ENCODE results near the gene TRIO. TPM values are rescaled to one million over a fixed set of nuclear protein-coding genes. Genes with fewer than 3 reads are reported as not detected.

The TRIO gene
- total RNA-seq, 1 experiment from 2014 or later, result 88.8 TPM

- ChIA-PET CTCF (interaction anchor here (0.9 to 1.7 kb wide), 8 partner anchors 9 to 240 kb away, joined by 3 to 30 read pairs (median 4); no protein-coding TSS in a partner anchor), POLR2A (no interaction called here)
- Mint-ChIP-seq H3K27ac (peak overlapping the region; percentile 72), H3K27me3 (ENCODE audit: low read depth) (no peaks in the 10 kb centered on the region), H3K4me1 (peaks cover 36% of the 10 kb centered on the region), H3K9me3 (no peaks in the 10 kb centered on the region), H3K36me3 (peaks cover 30% of the 10 kb centered on the region), H3K4me3 (no peak overlapping the region)
- DNase-seq (ENCODE audit: low spot score), result no peak
- TF ChIP-seq AFF4 (CRISPR knock-in tag; IDR thresholded peaks at IDR 0.05; ENCODE audit: borderline replicate concordance) (no peak), ZNF416 (CRISPR knock-in tag; IDR thresholded peaks at IDR 0.05) (no peak), SOX15 (CRISPR knock-in tag; IDR thresholded peaks at IDR 0.05) (no peak), CTCF (IDR thresholded peaks at IDR 0.05) (no peak), ZNF425 (CRISPR knock-in tag; conservative IDR thresholded peaks at IDR 0.05) (no peak), TEAD4 (CRISPR knock-in tag; IDR thresholded peaks at IDR 0.05) (no peak), HMGA2 (CRISPR knock-in tag; IDR thresholded peaks at IDR 0.05) (no peak), ZBTB43 (CRISPR knock-in tag; IDR thresholded peaks at IDR 0.05) (no peak), NR2C2 (CRISPR knock-in tag; IDR thresholded peaks at IDR 0.05) (no peak), NFE2L1 (CRISPR knock-in tag; IDR thresholded peaks at IDR 0.05) (no peak), EMX1 (CRISPR knock-in tag; IDR thresholded peaks at IDR 0.05) (no peak), NFATC4 (CRISPR knock-in tag; IDR thresholded peaks at IDR 0.05) (no peak), MAX (CRISPR knock-in tag; IDR thresholded peaks at IDR 0.05) (no peak), ZNF138 (CRISPR knock-in tag; conservative IDR thresholded peaks at IDR 0.05) (no peak), CDX4 (CRISPR knock-in tag; IDR thresholded peaks at IDR 0.05; ENCODE audit: borderline replicate concordance) (no peak), FOXK1 (CRISPR knock-in tag; IDR thresholded peaks at IDR 0.05) (no peak)
- peak; percentile 27 for ATAC-seq
Observed at GRCh38 chr5:14342306-14342705, 199.2 kb downstream of the TRIO start.

- no peaks in the 10 kb centered on the region for H3K27me3 Mint-ChIP-seq (ENCODE audit: low read depth)
- DNase-seq (ENCODE audit: low spot score) (no peak), ATAC-seq (no peak)
- CTCF ChIA-PET, result no interaction called here
- POLR2A ChIA-PET, result no interaction called here
- peaks cover under 1% of the 10 kb centered on the region; the same call in 1 of the 2 replicates for H3K9me3 Mint-ChIP-seq
- no peak overlapping the region for H3K27ac Mint-ChIP-seq
- peaks cover 33% of the 10 kb centered on the region for H3K36me3 Mint-ChIP-seq
- H3K4me3 Mint-ChIP-seq, result no peak overlapping the region
- H3K4me1 Mint-ChIP-seq, result peaks cover 36% of the 10 kb centered on the region
- TF ChIP-seq USF2 (CRISPR knock-in tag; IDR thresholded peaks at IDR 0.05) (no peak), ZMAT4 (CRISPR knock-in tag; IDR thresholded peaks at IDR 0.05) (no peak), FOXK1 (CRISPR knock-in tag; IDR thresholded peaks at IDR 0.05) (no peak), NR2C2 (CRISPR knock-in tag; IDR thresholded peaks at IDR 0.05) (no peak), ZNF512 (CRISPR knock-in tag; IDR thresholded peaks at IDR 0.05; ENCODE audit: borderline replicate concordance) (no peak), USF1 (CRISPR knock-in tag; IDR thresholded peaks at IDR 0.05) (no peak), ZNF232 (CRISPR knock-in tag; IDR thresholded peaks at IDR 0.05) (no peak), ESRRA (CRISPR knock-in tag; IDR thresholded peaks at IDR 0.05; ENCODE audit: borderline replicate concordance) (no peak), RORB (CRISPR knock-in tag; IDR thresholded peaks at IDR 0.05) (no peak)
Observed at GRCh38 chr5:14343376-14343775, 200.2 kb downstream of the TRIO start.
